GM23338 (cell line): Measurements from ENCODE around the gene BST2. TPM values are rescaled to one million over a fixed set of nuclear protein-coding genes. Genes with fewer than 3 reads are reported as not detected.

ENCODE experiments used
- ATAC-seq: fragments of 200-7000 bp; cut with Tn5 transposase; 3 replicates; pipeline ENCODE4 v1.9.1; 2020
- DNase-seq: peaks from one replicate; pipeline ENCODE4 v3.0.0-alpha.2; 2015; ENCODE audit warnings: low spot score
- H2AFZ ChIP-seq: fragments of 200-600 bp; sonication (generic); 2 replicates; pipeline ENCODE4 v1.8.0; 2016; ENCODE audit warnings: antibody characterized with exemption, mild to moderate bottlenecking, moderate library complexity
- H3F3A ChIP-seq: fragments of 200-600 bp; sonication (generic); replicated peaks from 2 replicates; pipeline ENCODE4 v1.8.0; 2017; ENCODE audit warnings: antibody characterized with exemption, mixed run types, low read depth
- H3K27ac ChIP-seq: fragments of 200-600 bp; sonication (generic); 2 replicates; pipeline ENCODE4 v1.6.1; 2016; ENCODE audit warnings: low read depth
- H3K27me3 ChIP-seq: fragments of 200-600 bp; sonication (generic); 2 replicates; pipeline ENCODE4 v1.8.0; 2016; ENCODE audit warnings: mild to moderate bottlenecking, mixed run types, moderate library complexity; ENCODE audit not compliant: insufficient read depth
- H3K36me3 ChIP-seq: fragments of 200-600 bp; sonication (generic); 2 replicates; pipeline ENCODE4 v1.8.0; 2016; ENCODE audit warnings: mild to moderate bottlenecking; ENCODE audit not compliant: insufficient read depth
- H3K4me1 ChIP-seq: fragments of 200-600 bp; sonication (generic); 2 replicates; pipeline ENCODE4 v1.8.0; 2016; ENCODE audit warnings: mild to moderate bottlenecking, moderate library complexity; ENCODE audit not compliant: insufficient read depth
- H3K4me2 ChIP-seq: fragments of 200-600 bp; sonication (generic); 2 replicates; pipeline ENCODE4 v1.7.1; 2017; ENCODE audit warnings: mixed run types
- H3K4me3 ChIP-seq: fragments of 200-600 bp; sonication (generic); 2 replicates; pipeline ENCODE4 v1.6.1; 2016; ENCODE audit warnings: mixed run types
- H3K79me2 ChIP-seq: fragments of 200-600 bp; sonication (generic); replicated peaks from 2 replicates; pipeline ENCODE4 v1.8.0; 2017; ENCODE audit warnings: mild to moderate bottlenecking; ENCODE audit not compliant: insufficient read depth
- H3K9me2 ChIP-seq: fragments of 200-600 bp; sonication (generic); 2 replicates; pipeline ENCODE4 v1.8.0; 2017; ENCODE audit not compliant: insufficient read depth
- H4K20me1 ChIP-seq: fragments of 200-600 bp; sonication (generic); replicated peaks from 2 replicates; pipeline ENCODE4 v1.8.0; 2017; ENCODE audit warnings: mild to moderate bottlenecking; ENCODE audit not compliant: insufficient read depth
- H3K27ac Mint-ChIP-seq: 2 replicates; pipeline ENCODE4 v1.8.0; 2020; ENCODE audit warnings: inconsistent platforms, mild to moderate bottlenecking, moderate library complexity, mixed read lengths
- H3K27me3 Mint-ChIP-seq: 3 replicates; pipeline ENCODE4 v1.8.0; 2022; ENCODE audit warnings: low read depth, mild to moderate bottlenecking, moderate library complexity, mixed read lengths, inconsistent platforms; ENCODE audit not compliant: insufficient read depth, poor library complexity
- H3K36me3 Mint-ChIP-seq: 3 replicates; pipeline ENCODE4 v1.8.0; 2021; ENCODE audit warnings: low read depth, mild to moderate bottlenecking, inconsistent platforms, moderate library complexity, mixed read lengths
- H3K4me1 Mint-ChIP-seq: 3 replicates; pipeline ENCODE4 v1.8.0; 2020; ENCODE audit warnings: mild to moderate bottlenecking, inconsistent platforms, mixed read lengths
- H3K4me3 Mint-ChIP-seq: 3 replicates; pipeline ENCODE4 v1.8.0; 2021; ENCODE audit warnings: moderate library complexity, mild to moderate bottlenecking, inconsistent platforms, mixed read lengths
- H3K9me3 Mint-ChIP-seq: 3 replicates; pipeline ENCODE4 v1.8.0; 2020; ENCODE audit warnings: moderate library complexity, mild to moderate bottlenecking, inconsistent platforms, mixed read lengths
- CREB1 ChIP-seq: fragments of 250-450 bp; sonication (Bioruptor Pico); IDR thresholded peaks from 2 replicates; pipeline ENCODE4 v1.5.0; 2020; ENCODE audit warnings: low read depth, mild to moderate bottlenecking, moderate library complexity
- ETS1 ChIP-seq: IDR thresholded peaks from 2 replicates; pipeline ENCODE4 v1.6.1; 2016; ENCODE audit warnings: antibody characterized with exemption
- JUNB ChIP-seq: IDR thresholded peaks from one replicate; pipeline ENCODE4 v1.6.1; 2016; ENCODE audit warnings: antibody characterized with exemption; ENCODE audit not compliant: unreplicated experiment
- NANOG ChIP-seq: IDR thresholded peaks from 2 replicates; pipeline ENCODE4 v1.6.1; 2016; ENCODE audit warnings: antibody characterized with exemption, borderline replicate concordance
- POLR2AphosphoS5 ChIP-seq: IDR thresholded peaks from 2 replicates; pipeline ENCODE4 v1.6.1; 2016; ENCODE audit warnings: antibody characterized with exemption, low read depth
- STAT1 ChIP-seq: IDR thresholded peaks from one replicate; pipeline ENCODE4 v1.6.1; 2016; ENCODE audit warnings: antibody characterized with exemption; ENCODE audit not compliant: unreplicated experiment
- ZNF114 ChIP-seq: fragments of 250-450 bp; sonication (Bioruptor Pico); IDR thresholded peaks from 2 replicates; pipeline ENCODE4 v1.5.0; 2020; ENCODE audit warnings: mild to moderate bottlenecking, moderate library complexity
- polyA plus RNA-seq: library from polyadenylated mRNA; unstranded; fragments of >200 nt; fragmentation: Nextera tagmentation; extraction: Ambion mirVana; gene quantifications from 2 replicates; pipeline ENCODE4 v1.2.1, GENCODE V29; 2016
- total RNA-seq: library from RNA; depleted of rRNA; stranded (reverse); fragments of >200 nt; shearing (Covaris generic); gene quantifications from 2 replicates; pipeline ENCODE4 v1.2.3, GENCODE V29; 2014
- TF ChIP-seq, protein P1 (sequence below): IDR thresholded peaks from one replicate; pipeline ENCODE4 v1.6.1; 2018; ENCODE audit warnings: antibody characterized with exemption; ENCODE audit not compliant: unreplicated experiment
- TF ChIP-seq, protein P2 (sequence below), 2 experiments: fragments of 200-600 bp in 1 of 2; sonication (generic) in 1 of 2; conservative IDR thresholded peaks; 2 replicates each; pipeline versions ENCODE4 v1.5.1 to v1.6.1; 2016 to 2017; ENCODE audit warnings: antibody characterized with exemption in 2 of 2, low read depth in 2 of 2, mild to moderate bottlenecking in 2 of 2, moderate library complexity in 1 of 2

The BST2 gene
- total and polyA plus RNA-seq, 2 experiments from 2014 or later: 24.9 to 33.9 TPM

GRCh38 chr19:17409990-17410389 is 4.6 kb upstream of the BST2 start (continued):
- TF ChIP-seq ETS1 (no peak), NANOG (no peak), STAT1 (no peak)
- TF ChIP-seq, protein P1, sequence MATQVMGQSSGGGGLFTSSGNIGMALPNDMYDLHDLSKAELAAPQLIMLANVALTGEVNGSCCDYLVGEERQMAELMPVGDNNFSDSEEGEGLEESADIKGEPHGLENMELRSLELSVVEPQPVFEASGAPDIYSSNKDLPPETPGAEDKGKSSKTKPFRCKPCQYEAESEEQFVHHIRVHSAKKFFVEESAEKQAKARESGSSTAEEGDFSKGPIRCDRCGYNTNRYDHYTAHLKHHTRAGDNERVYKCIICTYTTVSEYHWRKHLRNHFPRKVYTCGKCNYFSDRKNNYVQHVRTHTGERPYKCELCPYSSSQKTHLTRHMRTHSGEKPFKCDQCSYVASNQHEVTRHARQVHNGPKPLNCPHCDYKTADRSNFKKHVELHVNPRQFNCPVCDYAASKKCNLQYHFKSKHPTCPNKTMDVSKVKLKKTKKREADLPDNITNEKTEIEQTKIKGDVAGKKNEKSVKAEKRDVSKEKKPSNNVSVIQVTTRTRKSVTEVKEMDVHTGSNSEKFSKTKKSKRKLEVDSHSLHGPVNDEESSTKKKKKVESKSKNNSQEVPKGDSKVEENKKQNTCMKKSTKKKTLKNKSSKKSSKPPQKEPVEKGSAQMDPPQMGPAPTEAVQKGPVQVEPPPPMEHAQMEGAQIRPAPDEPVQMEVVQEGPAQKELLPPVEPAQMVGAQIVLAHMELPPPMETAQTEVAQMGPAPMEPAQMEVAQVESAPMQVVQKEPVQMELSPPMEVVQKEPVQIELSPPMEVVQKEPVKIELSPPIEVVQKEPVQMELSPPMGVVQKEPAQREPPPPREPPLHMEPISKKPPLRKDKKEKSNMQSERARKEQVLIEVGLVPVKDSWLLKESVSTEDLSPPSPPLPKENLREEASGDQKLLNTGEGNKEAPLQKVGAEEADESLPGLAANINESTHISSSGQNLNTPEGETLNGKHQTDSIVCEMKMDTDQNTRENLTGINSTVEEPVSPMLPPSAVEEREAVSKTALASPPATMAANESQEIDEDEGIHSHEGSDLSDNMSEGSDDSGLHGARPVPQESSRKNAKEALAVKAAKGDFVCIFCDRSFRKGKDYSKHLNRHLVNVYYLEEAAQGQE: no peak

- no peak for DNase-seq
- Histone ChIP-seq H4K20me1 (no peaks in the 10 kb centered on the region), H3K4me3 (no peak overlapping the region), H3K27ac (no peak overlapping the region), H3K4me1 (peaks cover 20% of the 10 kb centered on the region), H3F3A (0 out of 2 replicates have a peak, but pooled peaks cover 7% of the 10 kb centered on the region), H2AFZ (no peak overlapping the region), H3K27me3 (no peaks in the 10 kb centered on the region), H3K4me2 (no peak overlapping the region), H3K36me3 (no peaks in the 10 kb centered on the region), H3K79me2 (no peaks in the 10 kb centered on the region), H3K9me2 (no peaks in the 10 kb centered on the region)
- H3K9me3 Mint-ChIP-seq: no peaks in the 10 kb centered on the region
- H3K4me1 Mint-ChIP-seq: peaks cover 28% of the 10 kb centered on the region
- no peak for ATAC-seq
- H3K27me3 Mint-ChIP-seq: peaks cover 4% of the 10 kb centered on the region
- peak overlapping the region; percentile 24; the same call in 1 of the 3 replicates for H3K4me3 Mint-ChIP-seq
- peaks cover 4% of the 10 kb centered on the region; the same call in 2 of the 3 replicates for H3K36me3 Mint-ChIP-seq
- H3K27ac Mint-ChIP-seq: no peak overlapping the region
- TF ChIP-seq CREB1 (CRISPR knock-in tag): no peak
- TF ChIP-seq ZNF114: no peak
- TF ChIP-seq STAT1: no peak
- TF ChIP-seq NANOG: no peak
- TF ChIP-seq, protein P2, sequence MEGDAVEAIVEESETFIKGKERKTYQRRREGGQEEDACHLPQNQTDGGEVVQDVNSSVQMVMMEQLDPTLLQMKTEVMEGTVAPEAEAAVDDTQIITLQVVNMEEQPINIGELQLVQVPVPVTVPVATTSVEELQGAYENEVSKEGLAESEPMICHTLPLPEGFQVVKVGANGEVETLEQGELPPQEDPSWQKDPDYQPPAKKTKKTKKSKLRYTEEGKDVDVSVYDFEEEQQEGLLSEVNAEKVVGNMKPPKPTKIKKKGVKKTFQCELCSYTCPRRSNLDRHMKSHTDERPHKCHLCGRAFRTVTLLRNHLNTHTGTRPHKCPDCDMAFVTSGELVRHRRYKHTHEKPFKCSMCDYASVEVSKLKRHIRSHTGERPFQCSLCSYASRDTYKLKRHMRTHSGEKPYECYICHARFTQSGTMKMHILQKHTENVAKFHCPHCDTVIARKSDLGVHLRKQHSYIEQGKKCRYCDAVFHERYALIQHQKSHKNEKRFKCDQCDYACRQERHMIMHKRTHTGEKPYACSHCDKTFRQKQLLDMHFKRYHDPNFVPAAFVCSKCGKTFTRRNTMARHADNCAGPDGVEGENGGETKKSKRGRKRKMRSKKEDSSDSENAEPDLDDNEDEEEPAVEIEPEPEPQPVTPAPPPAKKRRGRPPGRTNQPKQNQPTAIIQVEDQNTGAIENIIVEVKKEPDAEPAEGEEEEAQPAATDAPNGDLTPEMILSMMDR (conservative IDR thresholded peaks at IDR 0.05; ENCODE audit: low read depth in 2 of 2): no peak
- no peak for TF ChIP-seq POLR2AphosphoS5
- TF ChIP-seq, protein P1: no peak
- TF ChIP-seq JUNB: no peak
Measured at GRCh38 chr19:17406887-17407196, 1.4 kb upstream of the BST2 start.
